Measurements from ENCODE around the gene ZNF438. TPM values are rescaled to one million over a fixed set of nuclear protein-coding genes. Genes with fewer than 3 reads are reported as not detected.

Gene ZNF438
- total and polyA plus RNA-seq, 2 donors (not counting 1 experiment from before 2014, with no cell fraction given): 4.7 to 6.6 TPM

GRCh38 chr10:31075881-31076609 is 44.4 kb upstream of the ZNF438 start:
- H3K4me3 ChIP-seq (replicated peaks in 1 of 4; ENCODE audit: control extremely low read depth in 1 of 4, insufficient read depth in 1 of 4, low read depth in 3 of 4, low read length in 4 of 4): no peak overlapping the region
- H3K27ac ChIP-seq (ENCODE audit: insufficient read depth, low read length): no peak overlapping the region
- peaks cover 3% of the 10 kb centered on the region for H3K4me1 ChIP-seq (ENCODE audit: control insufficient read depth, extremely low read depth, insufficient read depth, low read length)
- no peaks in the 10 kb centered on the region for H3K79me2 ChIP-seq (ENCODE audit: control insufficient read depth, insufficient read depth, low read length)
- H3K27me3 ChIP-seq (ENCODE audit: control insufficient read depth, insufficient read depth, low read length): no peaks in the 10 kb centered on the region
- no peak overlapping the region for H3K4me2 ChIP-seq (ENCODE audit: extremely low read depth, insufficient read depth, low read length)
- H2AFZ ChIP-seq (ENCODE audit: low read length): no peak overlapping the region
- H3K9me3 ChIP-seq (ENCODE audit: control insufficient read depth, insufficient read depth, low read depth, low read length): no peaks in the 10 kb centered on the region
- no peaks in the 10 kb centered on the region for H4K20me1 ChIP-seq (ENCODE audit: control insufficient read depth, extremely low read depth, insufficient read depth, low read length)
- H3K36me3 ChIP-seq (ENCODE audit: control insufficient read depth, insufficient read depth, low read length): no peaks in the 10 kb centered on the region
- DNase-seq (ENCODE audit: low read depth in 2 of 2): peak in 1 of 2 donors; percentile 47
- TF ChIP-seq CTCF (conservative IDR thresholded peaks at IDR 0.05 in 1 of 2, IDR thresholded peaks at IDR 0.05 in 1 of 2; ENCODE audit: low read depth in 1 of 2, low read length in 2 of 2): no peak
- TF ChIP-seq EZH2 (IDR thresholded peaks at IDR 0.05; ENCODE audit: low read length, missing control alignments): no peak
- no peak overlapping the region for H3K9ac ChIP-seq (ENCODE audit: insufficient read depth, low read length)

- Histone ChIP-seq H3K27ac (ENCODE audit: insufficient read depth, low read length) (no peak overlapping the region), H2AFZ (ENCODE audit: low read length) (no peak overlapping the region), H3K4me3 (replicated peaks in 1 of 4; ENCODE audit: control extremely low read depth in 1 of 4, insufficient read depth in 1 of 4, low read depth in 3 of 4, low read length in 4 of 4) (no peak overlapping the region), H3K9ac (ENCODE audit: insufficient read depth, low read length) (no peak overlapping the region), H3K27me3 (ENCODE audit: control insufficient read depth, insufficient read depth, low read length) (no peaks in the 10 kb centered on the region), H3K79me2 (ENCODE audit: control insufficient read depth, insufficient read depth, low read length) (no peaks in the 10 kb centered on the region), H3K4me2 (ENCODE audit: extremely low read depth, insufficient read depth, low read length) (no peak overlapping the region), H3K4me1 (ENCODE audit: control insufficient read depth, extremely low read depth, insufficient read depth, low read length) (peaks cover 3% of the 10 kb centered on the region), H4K20me1 (ENCODE audit: control insufficient read depth, extremely low read depth, insufficient read depth, low read length) (no peaks in the 10 kb centered on the region), H3K36me3 (ENCODE audit: control insufficient read depth, insufficient read depth, low read length) (no peaks in the 10 kb centered on the region), H3K9me3 (ENCODE audit: control insufficient read depth, insufficient read depth, low read depth, low read length) (no peaks in the 10 kb centered on the region)
- peak; percentile 68 to 99 for DNase-seq (ENCODE audit: low read depth in 2 of 2)
- no peak for TF ChIP-seq EZH2 (IDR thresholded peaks at IDR 0.05; ENCODE audit: low read length, missing control alignments)
- TF ChIP-seq CTCF (conservative IDR thresholded peaks at IDR 0.05 in 1 of 2, IDR thresholded peaks at IDR 0.05 in 1 of 2; ENCODE audit: low read depth in 1 of 2, low read length in 2 of 2): no peak
Observed at GRCh38 chr10:31075434-31075833, 43.8 kb upstream of the ZNF438 start.

GRCh38 chr10:31074722-31075086 is 43.0 kb upstream of the ZNF438 start:
- no peak overlapping the region for H3K9ac ChIP-seq (ENCODE audit: insufficient read depth, low read length)
- H3K4me3 ChIP-seq (replicated peaks in 1 of 4; ENCODE audit: control extremely low read depth in 1 of 4, insufficient read depth in 1 of 4, low read depth in 3 of 4, low read length in 4 of 4): no peak overlapping the region
- no peak for DNase-seq (ENCODE audit: low read depth in 2 of 2)
- H3K36me3 ChIP-seq (ENCODE audit: control insufficient read depth, insufficient read depth, low read length): no peaks in the 10 kb centered on the region
- peak overlapping the region; percentile 28 for H3K27ac ChIP-seq (ENCODE audit: insufficient read depth, low read length)
- no peaks in the 10 kb centered on the region for H3K9me3 ChIP-seq (ENCODE audit: control insufficient read depth, insufficient read depth, low read depth, low read length)
- H3K4me2 ChIP-seq (ENCODE audit: extremely low read depth, insufficient read depth, low read length): no peak overlapping the region
- H4K20me1 ChIP-seq (ENCODE audit: control insufficient read depth, extremely low read depth, insufficient read depth, low read length): no peaks in the 10 kb centered on the region
- no peak overlapping the region for H2AFZ ChIP-seq (ENCODE audit: low read length)
- TF ChIP-seq EZH2 (IDR thresholded peaks at IDR 0.05; ENCODE audit: low read length, missing control alignments) (no peak), CTCF (conservative IDR thresholded peaks at IDR 0.05 in 1 of 2, IDR thresholded peaks at IDR 0.05 in 1 of 2; ENCODE audit: low read depth in 1 of 2, low read length in 2 of 2) (no peak)
- H3K4me1 ChIP-seq (ENCODE audit: control insufficient read depth, extremely low read depth, insufficient read depth, low read length): peaks cover 3% of the 10 kb centered on the region
- H3K27me3 ChIP-seq (ENCODE audit: control insufficient read depth, insufficient read depth, low read length): no peaks in the 10 kb centered on the region
- no peaks in the 10 kb centered on the region for H3K79me2 ChIP-seq (ENCODE audit: control insufficient read depth, insufficient read depth, low read length)
